Measurements from ENCODE around the gene PRICKLE2. TPM values are rescaled to one million over a fixed set of nuclear protein-coding genes. Genes with fewer than 3 reads are reported as not detected.
A peak's percentile ranks its signal among the peaks of the same experiment; 100 is the strongest.

The PRICKLE2 gene
- total RNA-seq, 1 experiment from 2014 or later = 3.2 TPM

GRCh38 chr3:64098670-64099069 lies 126.6 kb downstream of the PRICKLE2 start:
- Histone ChIP-seq H2BK15ac (ENCODE audit: low read depth, low read length) (no peak overlapping the region), H2BK120ac (ENCODE audit: low read depth, low read length, poor library complexity, severe bottlenecking) (no peak overlapping the region), H3K18ac (ENCODE audit: insufficient read length, low read depth, low read length) (no peak overlapping the region), H4K8ac (replicated peaks; ENCODE audit: insufficient read length, low read depth, low read length) (no peak overlapping the region), H3K4ac (ENCODE audit: low read depth, low read length) (no peak overlapping the region), H3K9me3 (ENCODE audit: control insufficient read depth, low read depth, low read length) (no peaks in the 10 kb centered on the region), H3K23ac (ENCODE audit: insufficient read length, low read depth, low read length) (no peak overlapping the region), H3K27ac (ENCODE audit: insufficient read length, low read depth, low read length) (no peak overlapping the region), H4K5ac (ENCODE audit: insufficient read length, low read depth, low read length) (no peak overlapping the region), H3K9ac (ENCODE audit: extremely low read depth, insufficient read length, low read length) (no peak overlapping the region), H3K14ac (ENCODE audit: insufficient read depth, low read length) (no peak overlapping the region), H2BK20ac (ENCODE audit: low read depth, low read length, poor library complexity, severe bottlenecking) (no peak overlapping the region), H2BK12ac (ENCODE audit: insufficient read length, low read depth, low read length) (no peak overlapping the region), H4K20me1 (ENCODE audit: control insufficient read depth, insufficient read depth, insufficient read length) (no peaks in the 10 kb centered on the region), H3K79me2 (ENCODE audit: insufficient read depth, low read length) (no peaks in the 10 kb centered on the region), H2AFZ (ENCODE audit: low read length) (no peak overlapping the region), H3K23me2 (ENCODE audit: insufficient read length, low read depth, low read length, poor library complexity, severe bottlenecking) (no peaks in the 10 kb centered on the region), H3K27me3 (ENCODE audit: insufficient read depth, low read length) (no peaks in the 10 kb centered on the region), H2BK5ac (ENCODE audit: insufficient read length, low read length) (no peak overlapping the region), H4K91ac (ENCODE audit: insufficient read length, low read depth, low read length) (no peak overlapping the region), H3K79me1 (ENCODE audit: insufficient read depth, low read depth, low read length, poor library complexity, severe bottlenecking) (no peaks in the 10 kb centered on the region), H3T11ph (ENCODE audit: low read length) (no peak overlapping the region), H3K4me2 (ENCODE audit: insufficient read depth, insufficient read length, low read length) (no peak overlapping the region), H3K56ac (ENCODE audit: insufficient read length, low read depth, low read length) (no peak overlapping the region), H2AK5ac (ENCODE audit: insufficient read length, low read length) (no peak overlapping the region), H3K4me1 (ENCODE audit: insufficient read depth, low read length) (peaks cover 9% of the 10 kb centered on the region; the same call in 1 of the 2 replicates)
- Mint-ChIP-seq H3K4me3 (no peak overlapping the region), H3K4me1 (peaks cover 44 to 48% of the 10 kb centered on the region in 2 experiments), H3K27me3 (ENCODE audit: low read depth) (no peaks in the 10 kb centered on the region; the same call in 1 of the 2 replicates), H3K27ac (peak overlapping the region in 1 of 3 experiments; percentile 35; a peak in 1 of 7 replicates), H3K9me3 (no peaks in the 10 kb centered on the region), H3K36me3 (ENCODE audit: insufficient read depth in 1 of 3, low read depth in 3 of 3) (peaks cover 1 to 10% (median 2%) of the 10 kb centered on the region in 3 experiments; a peak in 3 of 7 replicates)
- TF ChIP-seq CTCF (conservative IDR thresholded peaks at IDR 0.05) = no peak
- DNase-seq = no peak
- WGBS (ENCODE audit: extremely low coverage, insufficient read length, low lambda C conversion rate) = no CpG with 5 or more reads among the region's 3 CpGs
